Upper lobe of left lung (tissue), 6 donors: Measurements from ENCODE around the gene MDM2. TPM values are rescaled to one million over a fixed set of nuclear protein-coding genes. Genes with fewer than 3 reads are reported as not detected.

Experiments
- ATAC-seq, 2 donors: fragments of 200-7000 bp; cut with Tn5 transposase; one replicate each; pipeline ENCODE4 v1.9.1; 2022; ENCODE audit warnings: mild to moderate bottlenecking in 2 of 2, moderate library complexity in 2 of 2; ENCODE audit not compliant: low FRiP score in 2 of 2
- DNase-seq, 2 donors: peaks; one replicate each; pipeline ENCODE4 v3.0.0-alpha.2; 2019 to 2020
- H3K27ac ChIP-seq, 4 donors: fragments of 200-600 bp; sonication (generic); one replicate each; pipeline ENCODE4 v1.5.1; 2016 to 2019
- H3K27me3 ChIP-seq, 4 donors: fragments of 200-600 bp; sonication (generic); one replicate each; pipeline ENCODE4 v1.5.1; 2017 to 2019
- H3K36me3 ChIP-seq, 4 donors: fragments of 200-600 bp; sonication (generic); one replicate each; pipeline ENCODE4 v1.5.1; 2016 to 2019
- H3K4me1 ChIP-seq, 4 donors: fragments of 200-600 bp; sonication (generic); one replicate each; pipeline ENCODE4 v1.5.1; 2018 to 2019
- H3K4me3 ChIP-seq, 4 donors: fragments of 200-600 bp; sonication (generic); one replicate each; pipeline ENCODE4 v1.5.1; 2017 to 2019; ENCODE audit warnings: mild to moderate bottlenecking in 2 of 4, moderate library complexity in 1 of 4
- H3K9me3 ChIP-seq, 4 donors: fragments of 200-600 bp; sonication (generic); one replicate each; pipeline ENCODE4 v1.5.1; 2018 to 2019
- EP300 ChIP-seq, 4 donors: sonication (generic); formaldehyde crosslinking; IDR thresholded peaks; one replicate each; pipeline ENCODE4 v1.5.1; 2017; ENCODE audit warnings: antibody characterized with exemption in 4 of 4, control low read depth in 2 of 4
- POLR2A ChIP-seq, 4 donors: fragments of 450-650 bp; IDR thresholded peaks; one replicate each; pipeline ENCODE4 v1.5.1; 2016 to 2017; ENCODE audit warnings: antibody characterized with exemption in 4 of 4, mild to moderate bottlenecking in 2 of 4
- POLR2AphosphoS5 ChIP-seq, 2 donors: sonication (generic); formaldehyde crosslinking; IDR thresholded peaks; one replicate each; pipeline ENCODE4 v1.5.1; 2017; ENCODE audit warnings: antibody characterized with exemption in 2 of 2
- WGBS, 2 donors: methylation state at CpG; one replicate each; pipeline ENCODE4 v1.1.5; 2017 to 2018; 5-methylcytosine and 5-hydroxymethylcytosine counted together
- total RNA-seq, 6 donors: library from RNA; depleted of rRNA in 4 of 6; stranded (reverse); fragments of >200 nt in 4 of 6; gene quantifications; one replicate each; pipeline versions ENCODE4 v1.1.0 to v1.2.1, GENCODE V29; 2016 to 2021
- TF ChIP-seq, protein P1 (sequence below), 6 experiments: fragments of 450-650 bp in 4 of 6; fragments of 200-600 bp in 2 of 6; sonication (generic) in 2 of 6; IDR thresholded peaks; one replicate each; pipeline ENCODE4 v1.5.1; 2016 to 2019; ENCODE audit warnings: antibody characterized with exemption in 6 of 6
- donor health status: DM: no; HTN: no; CAD: no; lungs with moderate emphysema.
- donor health status: DM: no; HTN: yes; CAD: no; lungs with severe emphysema.

MDM2 gene
- total RNA-seq, 6 donors from 2014 or later = 64.6 to 162 (median 108) TPM

DNA sequence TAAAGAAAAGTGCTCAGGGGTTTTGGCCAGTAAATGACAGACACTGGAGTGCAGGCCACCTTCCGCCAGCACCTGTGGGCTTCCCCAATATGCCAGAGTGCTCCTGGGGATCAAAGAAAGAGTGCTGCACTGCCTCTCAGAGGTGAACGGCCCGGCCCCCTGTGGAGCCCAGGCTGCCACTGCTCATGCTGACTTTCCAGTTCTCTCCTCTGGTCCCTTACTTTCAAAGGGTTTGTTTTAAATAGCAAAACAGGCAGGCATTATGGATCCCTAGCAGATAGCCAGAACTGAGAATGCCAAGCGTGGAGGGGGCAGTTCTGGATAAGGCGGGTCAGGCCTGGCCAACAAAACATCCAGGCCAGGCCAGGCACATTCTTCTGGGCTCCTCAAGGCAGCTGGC lies 59.6 kb downstream of the MDM2 start:
- Histone ChIP-seq H3K4me3 (no peak overlapping the region), H3K27me3 (no peaks in the 10 kb centered on the region), H3K36me3 (peaks cover 34 to 62% (median 48%) of the 10 kb centered on the region in 4 donors), H3K27ac (no peak overlapping the region), H3K4me1 (peaks cover 0 to 4% (median 0%) of the 10 kb centered on the region in 4 donors), H3K9me3 (no peaks in the 10 kb centered on the region)
- TF ChIP-seq, protein P1, sequence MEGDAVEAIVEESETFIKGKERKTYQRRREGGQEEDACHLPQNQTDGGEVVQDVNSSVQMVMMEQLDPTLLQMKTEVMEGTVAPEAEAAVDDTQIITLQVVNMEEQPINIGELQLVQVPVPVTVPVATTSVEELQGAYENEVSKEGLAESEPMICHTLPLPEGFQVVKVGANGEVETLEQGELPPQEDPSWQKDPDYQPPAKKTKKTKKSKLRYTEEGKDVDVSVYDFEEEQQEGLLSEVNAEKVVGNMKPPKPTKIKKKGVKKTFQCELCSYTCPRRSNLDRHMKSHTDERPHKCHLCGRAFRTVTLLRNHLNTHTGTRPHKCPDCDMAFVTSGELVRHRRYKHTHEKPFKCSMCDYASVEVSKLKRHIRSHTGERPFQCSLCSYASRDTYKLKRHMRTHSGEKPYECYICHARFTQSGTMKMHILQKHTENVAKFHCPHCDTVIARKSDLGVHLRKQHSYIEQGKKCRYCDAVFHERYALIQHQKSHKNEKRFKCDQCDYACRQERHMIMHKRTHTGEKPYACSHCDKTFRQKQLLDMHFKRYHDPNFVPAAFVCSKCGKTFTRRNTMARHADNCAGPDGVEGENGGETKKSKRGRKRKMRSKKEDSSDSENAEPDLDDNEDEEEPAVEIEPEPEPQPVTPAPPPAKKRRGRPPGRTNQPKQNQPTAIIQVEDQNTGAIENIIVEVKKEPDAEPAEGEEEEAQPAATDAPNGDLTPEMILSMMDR (IDR thresholded peaks at IDR 0.05) = no peak
- no peak for TF ChIP-seq POLR2AphosphoS5 (IDR thresholded peaks at IDR 0.05)
- TF ChIP-seq POLR2A (IDR thresholded peaks at IDR 0.05) = no peak
- TF ChIP-seq EP300 (IDR thresholded peaks at IDR 0.05) = no peak
- ATAC-seq (no peak), DNase-seq (peak in 1 of 2 donors; percentile 18)
- 91 to 93% methylated on average over 4 to 5 of the region's 5 CpGs for WGBS, 2 donors

DNA sequence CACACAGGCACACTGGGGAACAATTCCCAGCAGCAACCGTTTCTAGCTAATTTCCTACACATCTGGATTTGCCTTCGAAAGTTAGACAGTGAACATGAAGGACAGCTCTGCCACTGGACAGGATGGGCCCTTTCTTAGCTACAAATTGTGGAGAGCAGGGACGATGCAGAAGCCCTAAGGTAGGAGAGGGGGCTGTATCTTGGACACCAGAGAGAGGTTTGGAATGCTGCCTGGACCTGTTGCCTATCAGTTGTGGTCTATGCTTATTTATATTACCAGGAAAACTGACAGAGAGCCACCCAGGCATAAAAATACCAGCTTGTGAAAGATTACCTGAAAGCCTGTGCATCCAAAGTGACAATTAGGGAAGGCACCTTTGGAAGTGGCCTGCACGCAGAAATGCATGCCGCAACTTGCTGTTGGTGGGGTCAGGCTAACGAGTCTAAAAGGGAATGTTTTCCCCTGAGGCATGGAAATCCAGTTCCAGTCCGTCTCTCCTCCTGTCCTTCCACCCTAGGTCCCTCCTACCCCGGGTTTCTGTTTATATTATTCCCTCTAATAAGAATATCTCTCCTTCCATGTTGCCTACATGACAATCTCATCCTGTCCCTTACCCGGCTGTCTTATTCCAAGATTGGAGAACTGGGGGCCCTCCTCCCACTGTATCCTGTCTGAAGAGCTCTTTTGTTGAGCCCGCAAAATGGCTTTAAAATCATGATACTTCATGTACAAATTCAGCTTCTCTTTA lies 60.2 kb downstream of the MDM2 start:
- DNase-seq (no peak), ATAC-seq (no peak)
- Histone ChIP-seq H3K4me1 (peaks cover 0 to 4% (median 0%) of the 10 kb centered on the region in 4 donors), H3K9me3 (no peaks in the 10 kb centered on the region), H3K36me3 (peaks cover 34 to 62% (median 48%) of the 10 kb centered on the region in 4 donors), H3K4me3 (no peak overlapping the region), H3K27me3 (no peaks in the 10 kb centered on the region), H3K27ac (no peak overlapping the region)
- TF ChIP-seq POLR2AphosphoS5 (IDR thresholded peaks at IDR 0.05) = no peak
- no peak for TF ChIP-seq EP300 (IDR thresholded peaks at IDR 0.05)
- TF ChIP-seq POLR2A (IDR thresholded peaks at IDR 0.05) = no peak
- TF ChIP-seq, protein P1 (IDR thresholded peaks at IDR 0.05) = no peak
- 84 to 88% methylated on average over 10 of the region's 10 CpGs for WGBS, 2 donors

DNA sequence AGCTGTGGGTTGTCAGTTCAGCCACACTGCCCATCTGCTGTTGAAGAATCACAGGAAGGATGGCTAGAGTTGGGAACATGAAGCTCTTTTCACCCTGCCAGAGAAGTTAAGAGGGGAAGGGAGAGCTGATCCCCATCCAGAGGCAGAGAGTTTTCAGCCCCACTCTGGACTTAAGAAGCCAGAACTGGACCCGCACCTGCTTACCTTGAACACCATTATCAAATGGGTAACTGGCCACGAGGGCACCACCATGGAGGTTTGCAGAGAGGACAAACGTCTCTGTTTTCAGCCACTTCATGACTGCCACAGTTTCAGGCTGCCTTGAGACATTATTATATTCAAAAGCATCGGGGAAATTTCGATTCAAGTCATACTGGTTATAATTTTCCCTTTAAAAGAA lies 62.0 kb downstream of the MDM2 start:
- H3K4me3 ChIP-seq = no peak overlapping the region
- no peaks in the 10 kb centered on the region for H3K27me3 ChIP-seq
- WGBS, 2 donors = 86 to 96% methylated on average over 5 of the region's 5 CpGs
- H3K9me3 ChIP-seq = no peaks in the 10 kb centered on the region
- H3K4me1 ChIP-seq = peaks cover 0 to 4% (median 0%) of the 10 kb centered on the region in 4 donors
- ATAC-seq (no peak), DNase-seq (no peak)
- TF ChIP-seq EP300 (IDR thresholded peaks at IDR 0.05) = no peak
- H3K36me3 ChIP-seq = peaks cover 34 to 61% (median 48%) of the 10 kb centered on the region in 4 donors
- no peak overlapping the region for H3K27ac ChIP-seq

DNA sequence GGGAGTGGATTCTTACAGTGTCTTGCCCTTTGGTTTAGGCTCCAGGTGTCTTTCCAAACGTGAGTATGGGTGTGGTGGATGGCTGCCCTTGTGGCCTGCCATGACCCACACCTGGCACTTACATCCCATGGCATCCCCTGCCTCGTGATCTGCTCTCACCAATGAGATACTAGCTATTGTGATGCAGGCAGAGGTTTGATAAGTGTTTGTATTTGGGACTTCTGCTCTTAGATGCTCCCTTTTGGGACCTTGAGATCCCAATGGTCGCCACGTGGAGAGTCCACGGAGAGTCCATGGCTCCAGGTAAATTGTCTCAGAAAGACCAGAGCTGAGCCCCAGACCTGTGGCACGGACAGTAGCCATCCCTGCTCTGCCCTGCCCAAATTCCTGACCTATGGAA lies 62.5 kb downstream of the MDM2 start:
- Histone ChIP-seq H3K36me3 (peaks cover 34 to 58% (median 44%) of the 10 kb centered on the region in 4 donors), H3K4me1 (peaks cover 0 to 4% (median 0%) of the 10 kb centered on the region in 4 donors), H3K27me3 (no peaks in the 10 kb centered on the region), H3K27ac (no peak overlapping the region), H3K9me3 (no peaks in the 10 kb centered on the region), H3K4me3 (no peak overlapping the region)
- TF ChIP-seq POLR2AphosphoS5 (IDR thresholded peaks at IDR 0.05) (no peak), EP300 (IDR thresholded peaks at IDR 0.05) (no peak), POLR2A (IDR thresholded peaks at IDR 0.05) (no peak)
- TF ChIP-seq, protein P1 (IDR thresholded peaks at IDR 0.05) = no peak
- ATAC-seq (no peak), DNase-seq (no peak)
- 82 to 85% methylated on average over 6 of the region's 6 CpGs for WGBS, 2 donors

DNA sequence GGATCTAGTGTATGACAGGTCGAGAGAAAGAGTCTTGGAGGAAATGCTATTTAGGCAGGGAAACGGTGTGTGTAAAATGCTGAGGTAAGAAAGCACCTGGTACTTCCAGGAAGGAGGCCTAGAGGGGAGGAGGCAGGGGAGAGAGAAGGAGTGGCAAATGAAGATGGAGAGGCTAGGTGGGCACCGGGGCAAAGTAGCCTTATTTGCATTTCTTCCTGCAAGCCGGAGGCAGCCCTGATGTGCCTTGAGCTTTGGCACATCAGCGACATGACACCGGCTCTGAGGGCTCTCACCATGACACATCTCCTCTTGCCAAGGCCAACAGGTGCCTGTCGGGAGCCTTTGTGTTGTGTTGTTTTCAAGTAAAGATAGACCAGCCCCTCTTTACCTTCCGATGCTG lies 63.4 kb downstream of the MDM2 start:
- Histone ChIP-seq H3K9me3 (no peaks in the 10 kb centered on the region), H3K27ac (no peak overlapping the region), H3K4me3 (no peak overlapping the region), H3K4me1 (peaks cover 0 to 4% (median 1%) of the 10 kb centered on the region in 4 donors), H3K27me3 (no peaks in the 10 kb centered on the region), H3K36me3 (peaks cover 29 to 49% (median 40%) of the 10 kb centered on the region in 4 donors)
- 74 to 79% methylated on average over 8 of the region's 8 CpGs for WGBS, 2 donors
- no peak for DNase-seq
- no peak for ATAC-seq
- TF ChIP-seq POLR2AphosphoS5 (IDR thresholded peaks at IDR 0.05) (no peak), EP300 (IDR thresholded peaks at IDR 0.05) (no peak)

DNA sequence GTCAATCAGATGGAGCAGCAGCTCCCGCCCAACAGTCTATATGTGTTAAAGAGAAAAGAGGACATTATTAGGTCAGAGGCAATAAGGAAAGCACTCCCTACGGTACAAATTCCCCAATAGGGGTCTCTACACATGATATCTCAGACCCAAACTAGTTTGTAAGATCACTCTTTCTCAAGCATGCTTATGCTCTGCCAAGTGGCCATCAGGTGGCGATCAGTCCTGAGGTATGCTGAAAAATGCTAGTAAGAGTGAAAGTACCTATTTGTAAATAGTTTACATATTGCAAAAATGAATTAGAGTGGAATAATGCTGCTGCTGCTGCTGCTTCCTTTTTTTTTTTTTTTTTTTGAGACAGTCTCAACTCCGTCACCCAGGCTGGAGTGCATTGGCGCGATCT lies 63.9 kb downstream of the MDM2 start:
- TF ChIP-seq POLR2AphosphoS5 (IDR thresholded peaks at IDR 0.05) (no peak), EP300 (IDR thresholded peaks at IDR 0.05) (no peak), POLR2A (IDR thresholded peaks at IDR 0.05) (no peak)
- TF ChIP-seq, protein P1 (IDR thresholded peaks at IDR 0.05) = no peak
- WGBS, 2 donors = 66 to 80% methylated on average over 6 of the region's 6 CpGs
- ATAC-seq = no peak

More for the DNA sequence above, 63.9 kb downstream of the MDM2 start:
- Histone ChIP-seq H3K4me1 (peaks cover 0 to 5% (median 2%) of the 10 kb centered on the region in 4 donors), H3K36me3 (peaks cover 25 to 44% (median 37%) of the 10 kb centered on the region in 4 donors), H3K9me3 (no peaks in the 10 kb centered on the region), H3K27ac (no peak overlapping the region), H3K4me3 (no peak overlapping the region), H3K27me3 (no peaks in the 10 kb centered on the region)
- no peak for DNase-seq
